SK-N-SH treated with all-trans-retinoic acid at 6 μM for 48 hours (cell line): ENCODE results near the gene NKX2-4.

ENCODE experiments used
- ATAC-seq: fragments of 200-7000 bp; cut with Tn5 transposase; 3 replicates; pipeline ENCODE4 v1.9.1; 2020; ENCODE audit warnings: mild to moderate bottlenecking, moderate library complexity
- ARNTL ChIP-seq: fragments of 450-650 bp; formaldehyde crosslinking; IDR thresholded peaks from 2 replicates; pipeline ENCODE4 v1.5.0; 2020; ENCODE audit warnings: low read depth, mild to moderate bottlenecking, moderate library complexity, borderline replicate concordance
- BACH2 ChIP-seq: fragments of 250-450 bp; sonication (Bioruptor Pico); IDR thresholded peaks from 2 replicates; pipeline ENCODE4 v1.9.0; 2021; ENCODE audit warnings: mild to moderate bottlenecking, borderline replicate concordance
- CSDC2 ChIP-seq: fragments of 250-450 bp; sonication (Bioruptor Pico); IDR thresholded peaks from 2 replicates; pipeline ENCODE4 v1.5.0; 2020; ENCODE audit warnings: mild to moderate bottlenecking, moderate library complexity
- ESRRG ChIP-seq: fragments of 250-450 bp; sonication (Bioruptor Pico); IDR thresholded peaks from 2 replicates; pipeline ENCODE4 v1.6.1; 2021; ENCODE audit warnings: mild to moderate bottlenecking
- GLIS3 ChIP-seq: fragments of 250-450 bp; sonication (Bioruptor Pico); IDR thresholded peaks from 2 replicates; pipeline ENCODE4 v1.5.0; 2020; ENCODE audit warnings: mild to moderate bottlenecking, moderate library complexity
- ISL1 ChIP-seq: fragments of 250-450 bp; sonication (Bioruptor Pico); IDR thresholded peaks from 2 replicates; pipeline ENCODE4 v2.1.2; 2022; ENCODE audit warnings: mild to moderate bottlenecking, moderate library complexity
- OSR1 ChIP-seq: fragments of 250-450 bp; sonication (Bioruptor Pico); IDR thresholded peaks from 2 replicates; pipeline ENCODE4 v1.8.0; 2022; ENCODE audit warnings: moderate library complexity, mild to moderate bottlenecking, inconsistent platforms
- PPARA ChIP-seq: fragments of 250-450 bp; sonication (Bioruptor Pico); IDR thresholded peaks from 2 replicates; pipeline ENCODE4 v1.5.0; 2020; ENCODE audit warnings: mild to moderate bottlenecking, borderline replicate concordance
- RARB ChIP-seq: fragments of 250-450 bp; sonication (Bioruptor Pico); IDR thresholded peaks from 2 replicates; pipeline ENCODE4 v1.8.0; 2021; ENCODE audit warnings: mild to moderate bottlenecking, moderate library complexity
- SNAI2 ChIP-seq: fragments of 250-450 bp; sonication (Bioruptor Pico); IDR thresholded peaks from 2 replicates; pipeline ENCODE4 v1.5.0; 2020; ENCODE audit warnings: mild to moderate bottlenecking, moderate library complexity
- TCF4 ChIP-seq: fragments of 250-450 bp; sonication (Bioruptor Pico); IDR thresholded peaks from 2 replicates; pipeline ENCODE4 v1.8.0; 2021; ENCODE audit warnings: mild to moderate bottlenecking, moderate library complexity, borderline replicate concordance
- TOX ChIP-seq: fragments of 250-450 bp; sonication (Bioruptor Pico); IDR thresholded peaks from 2 replicates; pipeline ENCODE4 v1.8.0; 2021; ENCODE audit warnings: mild to moderate bottlenecking, moderate library complexity, borderline replicate concordance
- ZFP3 ChIP-seq: fragments of 250-450 bp; sonication (Bioruptor Pico); IDR thresholded peaks from 2 replicates; pipeline ENCODE4 v1.5.0; 2020; ENCODE audit warnings: mild to moderate bottlenecking, moderate library complexity
- ZFP30 ChIP-seq: fragments of 450-650 bp; formaldehyde crosslinking; IDR thresholded peaks from 2 replicates; pipeline ENCODE4 v1.5.0; 2022; ENCODE audit warnings: mild to moderate bottlenecking, moderate library complexity
- ZNF565 ChIP-seq: fragments of 450-650 bp; formaldehyde crosslinking; conservative IDR thresholded peaks from 2 replicates; pipeline ENCODE4 v1.5.0; 2020; ENCODE audit warnings: low read depth, mild to moderate bottlenecking, moderate library complexity
- ZNF8 ChIP-seq: fragments of 450-650 bp; formaldehyde crosslinking; IDR thresholded peaks from 2 replicates; pipeline ENCODE4 v1.5.0; 2020; ENCODE audit warnings: mild to moderate bottlenecking, moderate library complexity
- TF ChIP-seq, protein P1 (sequence below): fragments of 250-450 bp; sonication (Bioruptor Pico); IDR thresholded peaks from 2 replicates; pipeline ENCODE4 v1.5.0; 2020; ENCODE audit warnings: mild to moderate bottlenecking, moderate library complexity
- TF ChIP-seq, protein P2 (sequence below): fragments of 250-450 bp; sonication (Bioruptor Pico); IDR thresholded peaks from 2 replicates; pipeline ENCODE4 v1.5.1; 2021; ENCODE audit warnings: mild to moderate bottlenecking, moderate library complexity
- TF ChIP-seq, protein P3 (sequence below): fragments of 250-450 bp; sonication (Bioruptor Pico); IDR thresholded peaks from 2 replicates; pipeline ENCODE4 v1.5.1; 2020; ENCODE audit warnings: low read depth, mild to moderate bottlenecking, moderate library complexity
- TF ChIP-seq, protein P4 (sequence below): fragments of 250-450 bp; sonication (Bioruptor Pico); IDR thresholded peaks from 2 replicates; pipeline ENCODE4 v1.8.0; 2020; ENCODE audit warnings: mild to moderate bottlenecking, moderate library complexity, borderline replicate concordance
- TF ChIP-seq, protein P5 (sequence below): fragments of 250-450 bp; sonication (Bioruptor Pico); IDR thresholded peaks from 2 replicates; pipeline ENCODE4 v1.8.0; 2021; ENCODE audit warnings: low read depth, mild to moderate bottlenecking, moderate library complexity, borderline replicate concordance

NKX2-4 gene

GRCh38 chr20:21391972-21392352 is 5.4 kb downstream of the NKX2-4 start (continued):
- TF ChIP-seq ESRRG (CRISPR knock-in tag) (no peak), ZNF8 (CRISPR knock-in tag) (no peak)
- TF ChIP-seq, protein P1, sequence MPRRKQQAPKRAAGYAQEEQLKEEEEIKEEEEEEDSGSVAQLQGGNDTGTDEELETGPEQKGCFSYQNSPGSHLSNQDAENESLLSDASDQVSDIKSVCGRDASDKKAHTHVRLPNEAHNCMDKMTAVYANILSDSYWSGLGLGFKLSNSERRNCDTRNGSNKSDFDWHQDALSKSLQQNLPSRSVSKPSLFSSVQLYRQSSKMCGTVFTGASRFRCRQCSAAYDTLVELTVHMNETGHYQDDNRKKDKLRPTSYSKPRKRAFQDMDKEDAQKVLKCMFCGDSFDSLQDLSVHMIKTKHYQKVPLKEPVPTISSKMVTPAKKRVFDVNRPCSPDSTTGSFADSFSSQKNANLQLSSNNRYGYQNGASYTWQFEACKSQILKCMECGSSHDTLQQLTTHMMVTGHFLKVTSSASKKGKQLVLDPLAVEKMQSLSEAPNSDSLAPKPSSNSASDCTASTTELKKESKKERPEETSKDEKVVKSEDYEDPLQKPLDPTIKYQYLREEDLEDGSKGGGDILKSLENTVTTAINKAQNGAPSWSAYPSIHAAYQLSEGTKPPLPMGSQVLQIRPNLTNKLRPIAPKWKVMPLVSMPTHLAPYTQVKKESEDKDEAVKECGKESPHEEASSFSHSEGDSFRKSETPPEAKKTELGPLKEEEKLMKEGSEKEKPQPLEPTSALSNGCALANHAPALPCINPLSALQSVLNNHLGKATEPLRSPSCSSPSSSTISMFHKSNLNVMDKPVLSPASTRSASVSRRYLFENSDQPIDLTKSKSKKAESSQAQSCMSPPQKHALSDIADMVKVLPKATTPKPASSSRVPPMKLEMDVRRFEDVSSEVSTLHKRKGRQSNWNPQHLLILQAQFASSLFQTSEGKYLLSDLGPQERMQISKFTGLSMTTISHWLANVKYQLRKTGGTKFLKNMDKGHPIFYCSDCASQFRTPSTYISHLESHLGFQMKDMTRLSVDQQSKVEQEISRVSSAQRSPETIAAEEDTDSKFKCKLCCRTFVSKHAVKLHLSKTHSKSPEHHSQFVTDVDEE (CRISPR knock-in tag): no peak
- TF ChIP-seq, all 23 proteins: peak for 0

- ATAC-seq: no peak; the same call in 1 of the 3 replicates
- TF ChIP-seq ZNF8 (CRISPR knock-in tag) (no peak), CSDC2 (CRISPR knock-in tag) (no peak), ZFP3 (CRISPR knock-in tag) (no peak), PPARA (no peak), TOX (CRISPR knock-in tag) (no peak), BACH2 (CRISPR knock-in tag) (no peak), SNAI2 (CRISPR knock-in tag) (no peak), ESRRG (CRISPR knock-in tag) (no peak), OSR1 (CRISPR knock-in tag) (no peak), TCF4 (CRISPR knock-in tag) (no peak), ZFP30 (no peak), GLIS3 (CRISPR knock-in tag) (no peak), ARNTL (CRISPR knock-in tag) (no peak), ZNF565 (CRISPR knock-in tag) (no peak)
- TF ChIP-seq, protein P2, sequence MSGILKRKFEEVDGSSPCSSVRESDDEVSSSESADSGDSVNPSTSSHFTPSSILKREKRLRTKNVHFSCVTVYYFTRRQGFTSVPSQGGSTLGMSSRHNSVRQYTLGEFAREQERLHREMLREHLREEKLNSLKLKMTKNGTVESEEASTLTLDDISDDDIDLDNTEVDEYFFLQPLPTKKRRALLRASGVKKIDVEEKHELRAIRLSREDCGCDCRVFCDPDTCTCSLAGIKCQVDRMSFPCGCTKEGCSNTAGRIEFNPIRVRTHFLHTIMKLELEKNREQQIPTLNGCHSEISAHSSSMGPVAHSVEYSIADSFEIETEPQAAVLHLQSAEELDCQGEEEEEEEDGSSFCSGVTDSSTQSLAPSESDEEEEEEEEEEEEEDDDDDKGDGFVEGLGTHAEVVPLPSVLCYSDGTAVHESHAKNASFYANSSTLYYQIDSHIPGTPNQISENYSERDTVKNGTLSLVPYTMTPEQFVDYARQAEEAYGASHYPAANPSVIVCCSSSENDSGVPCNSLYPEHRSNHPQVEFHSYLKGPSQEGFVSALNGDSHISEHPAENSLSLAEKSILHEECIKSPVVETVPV (CRISPR knock-in tag): no peak
- TF ChIP-seq, protein P3, sequence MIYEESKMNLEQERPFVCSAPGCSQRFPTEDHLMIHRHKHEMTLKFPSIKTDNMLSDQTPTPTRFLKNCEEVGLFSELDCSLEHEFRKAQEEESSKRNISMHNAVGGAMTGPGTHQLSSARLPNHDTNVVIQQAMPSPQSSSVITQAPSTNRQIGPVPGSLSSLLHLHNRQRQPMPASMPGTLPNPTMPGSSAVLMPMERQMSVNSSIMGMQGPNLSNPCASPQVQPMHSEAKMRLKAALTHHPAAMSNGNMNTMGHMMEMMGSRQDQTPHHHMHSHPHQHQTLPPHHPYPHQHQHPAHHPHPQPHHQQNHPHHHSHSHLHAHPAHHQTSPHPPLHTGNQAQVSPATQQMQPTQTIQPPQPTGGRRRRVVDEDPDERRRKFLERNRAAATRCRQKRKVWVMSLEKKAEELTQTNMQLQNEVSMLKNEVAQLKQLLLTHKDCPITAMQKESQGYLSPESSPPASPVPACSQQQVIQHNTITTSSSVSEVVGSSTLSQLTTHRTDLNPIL: no peak
Observed at GRCh38 chr20:21391185-21391971, 5.9 kb downstream of the NKX2-4 start.

GRCh38 chr20:21390768-21391167 is 6.6 kb downstream of the NKX2-4 start:
- TF ChIP-seq ISL1 (CRISPR knock-in tag): no peak
- TF ChIP-seq ZFP30: no peak
- TF ChIP-seq, protein P3: no peak
- TF ChIP-seq ZNF565 (CRISPR knock-in tag): no peak
- no peak for ATAC-seq

DNA sequence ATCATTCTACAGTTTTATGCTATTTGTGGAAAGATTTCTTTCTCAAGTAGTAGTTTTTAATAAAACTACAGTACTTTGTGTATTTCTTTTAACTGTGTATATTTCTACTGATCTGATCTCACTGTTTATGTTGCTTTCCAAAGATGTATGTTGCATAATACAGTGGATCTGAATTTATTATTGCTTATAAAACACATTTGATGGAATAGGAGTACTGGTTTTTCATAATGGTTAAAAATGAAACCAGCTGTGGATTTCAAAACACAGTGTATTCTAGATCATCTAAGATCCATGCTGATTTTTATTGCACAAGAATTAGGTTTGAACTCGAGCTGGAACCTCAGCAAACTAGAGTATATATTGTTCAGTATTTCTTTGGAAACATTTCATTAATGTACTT is 8.0 kb downstream of the NKX2-4 start:
- ATAC-seq: no peak
- TF ChIP-seq ZFP30 (no peak), GLIS3 (CRISPR knock-in tag) (no peak), BACH2 (CRISPR knock-in tag) (no peak), ESRRG (CRISPR knock-in tag) (no peak), TCF4 (CRISPR knock-in tag) (no peak), ZNF565 (CRISPR knock-in tag) (no peak), ZFP3 (CRISPR knock-in tag) (no peak), RARB (CRISPR knock-in tag) (no peak), ZNF8 (CRISPR knock-in tag) (no peak)
- TF ChIP-seq, protein P4, sequence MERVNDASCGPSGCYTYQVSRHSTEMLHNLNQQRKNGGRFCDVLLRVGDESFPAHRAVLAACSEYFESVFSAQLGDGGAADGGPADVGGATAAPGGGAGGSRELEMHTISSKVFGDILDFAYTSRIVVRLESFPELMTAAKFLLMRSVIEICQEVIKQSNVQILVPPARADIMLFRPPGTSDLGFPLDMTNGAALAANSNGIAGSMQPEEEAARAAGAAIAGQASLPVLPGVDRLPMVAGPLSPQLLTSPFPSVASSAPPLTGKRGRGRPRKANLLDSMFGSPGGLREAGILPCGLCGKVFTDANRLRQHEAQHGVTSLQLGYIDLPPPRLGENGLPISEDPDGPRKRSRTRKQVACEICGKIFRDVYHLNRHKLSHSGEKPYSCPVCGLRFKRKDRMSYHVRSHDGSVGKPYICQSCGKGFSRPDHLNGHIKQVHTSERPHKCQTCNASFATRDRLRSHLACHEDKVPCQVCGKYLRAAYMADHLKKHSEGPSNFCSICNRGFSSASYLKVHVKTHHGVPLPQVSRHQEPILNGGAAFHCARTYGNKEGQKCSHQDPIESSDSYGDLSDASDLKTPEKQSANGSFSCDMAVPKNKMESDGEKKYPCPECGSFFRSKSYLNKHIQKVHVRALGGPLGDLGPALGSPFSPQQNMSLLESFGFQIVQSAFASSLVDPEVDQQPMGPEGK (CRISPR knock-in tag): no peak
- TF ChIP-seq, protein P2 (CRISPR knock-in tag): no peak
- TF ChIP-seq, protein P3: no peak
- TF ChIP-seq, protein P5, sequence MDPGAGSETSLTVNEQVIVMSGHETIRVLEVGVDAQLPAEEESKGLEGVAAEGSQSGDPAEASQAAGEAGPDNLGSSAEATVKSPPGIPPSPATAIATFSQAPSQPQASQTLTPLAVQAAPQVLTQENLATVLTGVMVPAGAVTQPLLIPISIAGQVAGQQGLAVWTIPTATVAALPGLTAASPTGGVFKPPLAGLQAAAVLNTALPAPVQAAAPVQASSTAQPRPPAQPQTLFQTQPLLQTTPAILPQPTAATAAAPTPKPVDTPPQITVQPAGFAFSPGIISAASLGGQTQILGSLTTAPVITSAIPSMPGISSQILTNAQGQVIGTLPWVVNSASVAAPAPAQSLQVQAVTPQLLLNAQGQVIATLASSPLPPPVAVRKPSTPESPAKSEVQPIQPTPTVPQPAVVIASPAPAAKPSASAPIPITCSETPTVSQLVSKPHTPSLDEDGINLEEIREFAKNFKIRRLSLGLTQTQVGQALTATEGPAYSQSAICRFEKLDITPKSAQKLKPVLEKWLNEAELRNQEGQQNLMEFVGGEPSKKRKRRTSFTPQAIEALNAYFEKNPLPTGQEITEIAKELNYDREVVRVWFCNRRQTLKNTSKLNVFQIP (CRISPR knock-in tag): no peak
